Muscle layer of duodenum (tissue), 2 donors: Measurements from ENCODE around the gene EFCC1.

Source experiments
- H3K27ac ChIP-seq: one replicate; pipeline ENCODE4 v1.7.0; 2013; ENCODE audit warnings: mild to moderate bottlenecking, low read length
- H3K27me3 ChIP-seq: one replicate; pipeline ENCODE4 v1.7.0; 2013; ENCODE audit warnings: low read depth, mild to moderate bottlenecking, control low read depth, low read length
- H3K36me3 ChIP-seq, 2 donors: one replicate each; pipeline ENCODE4 v1.7.0; 2013; ENCODE audit warnings: low read length in 2 of 2, control low read depth in 1 of 2, mild to moderate bottlenecking in 1 of 2; ENCODE audit not compliant: insufficient read depth in 2 of 2, control insufficient read depth in 1 of 2
- H3K4me1 ChIP-seq, 2 donors: one replicate each; pipeline ENCODE4 v1.7.0; 2013; ENCODE audit warnings: low read length in 2 of 2, mild to moderate bottlenecking in 2 of 2, control low read depth in 1 of 2, moderate library complexity in 1 of 2; ENCODE audit not compliant: insufficient read depth in 2 of 2, control insufficient read depth in 1 of 2
- H3K4me3 ChIP-seq, 2 donors: one replicate each; pipeline ENCODE4 v1.7.0; 2013; ENCODE audit warnings: low read length in 2 of 2, low read depth in 1 of 2, mild to moderate bottlenecking in 1 of 2
- H3K9me3 ChIP-seq, 2 donors: one replicate each; pipeline ENCODE4 v1.7.0; 2013; ENCODE audit warnings: low read length in 2 of 2, control low read depth in 1 of 2, mild to moderate bottlenecking in 1 of 2; ENCODE audit not compliant: control insufficient read depth in 1 of 2
- donor health status: healthy.

Gene EFCC1

DNA sequence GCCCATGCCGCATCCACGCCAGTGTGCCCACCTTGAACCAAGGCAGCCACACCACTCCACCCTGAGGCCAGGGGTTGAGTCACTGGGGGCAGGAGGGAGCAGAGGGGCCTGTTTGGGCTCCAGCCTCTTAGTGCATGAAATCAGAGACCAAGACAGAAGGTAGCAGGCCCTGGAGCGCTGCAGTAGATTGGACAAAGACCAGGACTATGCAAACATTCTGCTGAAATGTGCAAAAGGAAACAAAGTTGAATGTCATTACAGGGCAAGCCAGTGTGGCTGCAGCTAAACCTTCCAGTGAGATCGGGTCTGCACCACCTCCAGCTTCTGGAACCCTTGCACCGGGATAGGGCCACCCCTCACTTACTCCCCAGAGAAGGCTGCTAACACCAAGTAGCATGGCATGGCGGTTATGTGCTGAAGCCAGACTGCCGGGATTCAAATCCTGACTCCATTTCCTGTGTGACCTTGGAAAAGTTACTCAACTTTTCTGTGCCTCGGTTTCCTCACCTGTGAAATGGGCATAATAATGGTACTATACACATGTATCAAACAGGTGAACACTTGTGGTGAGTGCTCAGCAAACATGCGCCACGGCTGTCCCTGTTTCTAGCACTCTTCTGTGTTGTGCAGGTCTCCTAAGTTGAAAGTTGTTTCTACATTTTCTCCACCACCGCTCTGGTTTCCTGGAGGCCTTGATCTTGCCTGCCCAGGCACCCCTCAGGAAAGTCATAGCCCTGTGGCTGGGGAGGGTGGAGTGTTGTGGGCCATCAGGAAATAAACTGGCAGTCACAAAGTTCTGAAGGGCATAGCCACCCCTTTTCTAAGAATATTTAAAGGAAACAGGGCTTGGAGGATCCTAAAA, 34.5 kb downstream of the EFCC1 start:
- Histone ChIP-seq H3K27me3 (no peaks in the 10 kb centered on the region), H3K4me1 (peaks cover 0 to 31% of the 10 kb centered on the region in 2 donors), H3K9me3 (no peaks in the 10 kb centered on the region), H3K4me3 (no peak overlapping the region), H3K36me3 (peaks cover 0 to 7% of the 10 kb centered on the region in 2 donors), H3K27ac (no peak overlapping the region)

DNA sequence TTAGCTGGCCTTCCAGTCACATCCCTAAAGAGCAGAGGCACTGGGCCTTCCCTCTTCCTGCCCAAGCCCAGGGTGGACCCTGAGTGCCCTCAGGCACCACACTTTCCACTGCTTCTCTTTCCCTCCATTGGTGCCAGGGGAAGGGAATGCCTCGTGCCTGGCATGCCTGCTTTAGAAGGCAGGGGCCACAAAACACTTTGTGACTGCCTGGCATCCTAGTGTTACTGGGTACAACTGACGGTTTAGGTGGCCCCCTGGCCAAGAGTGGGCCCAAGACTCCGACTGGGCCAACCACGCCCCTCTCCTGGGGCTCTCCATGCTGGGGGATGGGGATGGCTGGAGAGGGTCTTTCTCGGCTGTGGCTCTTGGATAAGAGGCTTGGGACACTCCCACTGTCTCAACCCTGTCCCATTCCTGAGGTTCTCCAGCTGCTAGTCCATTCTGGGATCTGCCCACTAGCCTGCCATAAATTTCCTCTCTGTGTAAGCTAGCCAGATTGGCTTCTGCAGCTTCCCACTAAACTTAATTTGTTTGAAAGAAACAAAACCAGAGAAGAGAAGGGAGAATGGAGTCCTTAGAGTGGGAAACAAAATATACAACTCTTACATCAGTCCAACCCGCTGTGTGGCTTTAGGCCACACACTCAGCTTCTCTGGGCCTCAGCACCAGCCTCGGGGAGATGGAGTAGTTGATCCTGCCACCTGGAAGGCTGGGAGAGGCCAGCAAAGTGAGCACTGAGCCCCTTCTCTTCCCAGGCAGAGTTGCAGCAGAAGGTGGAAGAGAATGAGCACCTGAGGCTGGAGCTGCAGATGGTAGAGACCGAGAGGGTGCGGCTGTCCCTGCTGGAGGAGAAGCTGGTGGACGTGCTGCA, 35.4 kb downstream of the EFCC1 start:
- peaks cover 0 to 31% of the 10 kb centered on the region in 2 donors for H3K4me1 ChIP-seq
- H3K9me3 ChIP-seq: no peaks in the 10 kb centered on the region
- peaks cover 0 to 7% of the 10 kb centered on the region in 2 donors for H3K36me3 ChIP-seq
- H3K27ac ChIP-seq: no peak overlapping the region
- H3K4me3 ChIP-seq: no peak overlapping the region
- H3K27me3 ChIP-seq: no peaks in the 10 kb centered on the region

DNA sequence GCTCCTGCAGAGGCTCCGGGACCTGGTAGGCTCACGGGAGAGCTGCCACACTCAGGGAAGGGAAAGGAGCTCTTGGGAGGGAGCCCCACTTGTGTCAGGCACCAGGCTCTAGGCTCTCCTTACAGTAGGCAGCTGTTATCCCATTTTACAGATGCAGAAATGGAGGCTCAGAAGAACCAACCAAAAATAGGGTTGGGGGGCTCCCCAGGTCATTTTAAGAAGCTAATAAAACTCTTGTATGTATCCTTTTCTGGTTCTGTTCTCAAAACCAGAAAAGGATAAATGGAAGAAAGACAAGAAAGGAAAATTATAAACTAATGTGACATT, 36.0 kb downstream of the EFCC1 start:
- no peak overlapping the region for H3K27ac ChIP-seq

DNA sequence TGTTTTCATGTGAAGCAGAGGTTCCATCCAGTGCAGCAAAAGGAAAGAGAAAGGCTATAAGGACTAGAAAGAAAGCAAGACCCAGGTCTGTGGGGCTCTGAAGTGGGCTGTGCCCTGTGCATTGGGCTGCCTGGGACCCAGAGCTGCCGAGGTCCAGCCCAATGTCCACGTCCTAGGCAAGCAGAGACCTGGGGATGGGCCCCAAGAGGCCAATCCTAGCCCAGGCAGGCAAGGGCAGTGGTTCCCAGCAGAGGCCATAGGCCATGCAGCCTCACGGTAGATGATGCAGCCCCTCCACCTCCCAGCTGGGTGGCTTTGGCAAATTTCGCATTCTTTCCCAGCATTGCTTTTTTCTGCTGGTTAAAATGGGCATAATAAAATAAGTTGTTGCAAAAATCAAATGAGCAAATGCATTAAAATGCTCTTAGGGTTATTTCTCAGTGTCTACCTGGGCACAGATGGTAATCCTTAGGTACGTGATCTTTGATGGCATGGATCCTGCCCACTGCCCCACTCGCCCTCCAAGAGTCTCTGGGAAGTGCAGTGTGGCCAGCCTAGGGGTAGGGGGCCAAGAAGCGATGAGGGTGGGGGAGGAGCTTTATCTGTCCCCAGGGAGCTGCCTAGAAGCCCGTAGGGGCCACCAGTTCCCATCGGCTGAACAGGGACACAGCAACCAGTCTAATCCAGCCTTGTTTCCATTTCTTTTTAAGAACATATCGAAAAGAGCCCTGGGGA, 37.2 kb downstream of the EFCC1 start:
- no peaks in the 10 kb centered on the region for H3K9me3 ChIP-seq
- H3K27me3 ChIP-seq: no peaks in the 10 kb centered on the region
- H3K27ac ChIP-seq: no peak overlapping the region
- H3K36me3 ChIP-seq: peaks cover 0 to 7% of the 10 kb centered on the region in 2 donors
- peaks cover 0 to 26% of the 10 kb centered on the region in 2 donors for H3K4me1 ChIP-seq
- no peak overlapping the region for H3K4me3 ChIP-seq

More for the DNA sequence above, 36.0 kb downstream of the EFCC1 start:
- no peaks in the 10 kb centered on the region for H3K9me3 ChIP-seq
- H3K4me1 ChIP-seq: peaks cover 0 to 26% of the 10 kb centered on the region in 2 donors
- no peaks in the 10 kb centered on the region for H3K27me3 ChIP-seq
- peaks cover 0 to 7% of the 10 kb centered on the region in 2 donors for H3K36me3 ChIP-seq
- H3K4me3 ChIP-seq: no peak overlapping the region

DNA sequence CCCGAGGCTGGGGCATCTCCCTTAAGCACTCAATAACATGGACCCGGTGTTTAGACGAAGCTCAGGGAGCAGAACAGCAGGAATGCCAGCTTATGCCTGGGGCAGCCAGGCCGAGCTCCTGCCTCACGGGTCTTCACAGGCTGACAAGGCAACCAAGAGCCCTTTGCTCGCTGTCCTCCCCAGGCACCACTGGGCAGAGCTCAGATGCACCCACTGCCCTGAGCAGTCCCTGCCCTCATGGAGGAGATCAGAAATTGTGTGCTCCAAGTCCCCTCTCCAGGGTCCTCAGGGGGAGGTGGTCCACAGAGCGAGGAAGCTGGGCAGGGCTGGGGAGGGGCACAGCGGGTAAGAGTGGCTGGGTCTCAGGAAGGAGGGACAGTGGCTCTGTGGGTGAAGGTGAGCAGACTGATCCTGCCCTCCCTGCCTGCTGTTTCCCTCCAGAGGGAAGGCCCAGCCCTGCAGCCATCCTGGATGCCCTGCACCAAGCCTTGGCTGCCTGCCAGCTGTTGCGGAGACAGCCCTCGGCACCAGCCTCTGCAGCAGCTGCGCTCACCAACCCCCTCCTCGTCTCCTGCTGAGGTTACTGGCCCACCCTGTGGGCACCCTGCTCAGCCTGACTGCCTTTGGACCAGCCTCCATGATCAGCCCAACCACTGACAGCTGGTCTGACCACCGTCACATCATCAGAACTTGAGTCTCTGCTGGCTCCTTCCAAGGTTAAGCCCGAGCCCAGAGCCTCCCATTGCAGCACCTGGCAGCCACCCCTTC, 38.4 kb downstream of the EFCC1 start:
- peaks cover 0 to 7% of the 10 kb centered on the region in 2 donors for H3K36me3 ChIP-seq
- H3K27me3 ChIP-seq: no peaks in the 10 kb centered on the region
- H3K4me3 ChIP-seq: no peak overlapping the region
- no peaks in the 10 kb centered on the region for H3K9me3 ChIP-seq
- no peak overlapping the region for H3K27ac ChIP-seq
- peaks cover 0 to 22% of the 10 kb centered on the region in 2 donors for H3K4me1 ChIP-seq

DNA sequence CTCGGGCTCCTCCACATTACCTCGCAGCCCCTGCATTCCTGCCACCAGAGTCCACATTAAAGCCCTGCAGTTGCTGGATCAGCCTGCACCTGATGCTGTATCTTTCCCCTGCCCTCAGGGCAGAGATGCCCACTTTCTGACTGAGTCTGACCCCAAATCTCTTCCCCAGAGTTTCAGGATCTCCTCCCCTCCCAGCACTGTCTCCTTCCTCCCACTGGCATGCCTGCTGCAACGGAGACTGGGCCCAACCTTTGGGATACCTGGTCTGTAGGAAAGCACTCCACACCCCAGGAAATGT, 38.9 kb downstream of the EFCC1 start:
- Histone ChIP-seq H3K27ac (no peak overlapping the region), H3K36me3 (peaks cover 0 to 7% of the 10 kb centered on the region in 2 donors), H3K4me1 (peaks cover 0 to 17% of the 10 kb centered on the region in 2 donors), H3K4me3 (no peak overlapping the region), H3K27me3 (no peaks in the 10 kb centered on the region), H3K9me3 (peaks cover 0 to 3% of the 10 kb centered on the region in 2 donors)

DNA sequence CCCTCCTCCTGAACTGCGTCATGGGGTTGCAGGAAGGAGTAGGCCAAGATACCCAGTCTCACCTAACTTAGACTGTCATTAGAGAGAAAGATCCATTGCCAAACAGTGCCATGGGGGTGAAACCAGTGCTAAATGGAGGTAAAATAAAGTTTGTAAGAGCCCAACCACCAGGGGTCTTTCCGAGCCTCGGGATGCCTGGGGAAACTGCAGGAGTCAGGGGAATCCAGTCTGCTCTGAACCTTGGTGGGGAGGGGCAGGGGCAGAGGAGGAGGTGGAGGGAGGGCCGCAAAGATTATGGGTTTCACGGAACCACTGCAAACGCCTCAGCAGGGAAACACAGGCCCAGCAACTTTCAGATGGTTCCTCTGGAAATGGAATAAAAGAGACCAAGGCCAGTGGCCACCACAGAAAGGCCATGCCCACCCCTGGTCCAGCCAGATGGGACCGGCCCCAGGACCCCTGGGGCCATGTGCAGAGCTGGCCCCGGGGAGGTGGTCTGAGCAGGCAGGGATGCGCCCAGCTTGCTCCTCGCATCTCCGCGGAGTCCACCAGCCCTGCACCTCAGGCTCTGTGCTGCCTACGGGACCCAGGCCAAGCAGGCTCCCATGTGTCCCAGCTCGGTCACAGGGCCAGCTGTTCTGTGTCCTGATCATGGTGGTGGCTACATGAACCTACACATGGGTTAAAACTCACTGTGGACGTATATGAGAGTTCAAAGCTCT, 39.6 kb downstream of the EFCC1 start:
- Histone ChIP-seq H3K27me3 (peaks cover 1% of the 10 kb centered on the region), H3K4me1 (peaks cover 0 to 12% of the 10 kb centered on the region in 2 donors), H3K4me3 (no peak overlapping the region), H3K36me3 (peaks cover 0 to 7% of the 10 kb centered on the region in 2 donors), H3K9me3 (peaks cover 0 to 3% of the 10 kb centered on the region in 2 donors), H3K27ac (no peak overlapping the region)

DNA sequence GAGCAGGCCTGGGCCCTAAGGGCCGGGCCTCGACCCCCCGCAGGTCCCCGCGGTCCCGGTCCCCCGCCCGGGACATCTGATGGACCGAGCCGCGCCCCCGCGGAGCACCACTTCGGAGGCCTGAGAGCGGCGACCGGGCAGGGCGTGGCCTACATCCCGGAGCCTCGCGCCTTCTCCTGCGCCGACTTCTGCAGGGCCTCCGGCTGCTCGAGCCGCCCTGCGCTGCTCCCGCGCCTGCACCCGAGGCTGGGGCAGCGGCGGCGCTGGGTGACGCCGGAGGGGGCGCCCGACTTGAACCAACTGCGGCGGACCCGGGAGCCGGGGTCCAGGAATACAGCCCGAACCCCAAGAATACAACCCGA, 44.6 kb downstream of the EFCC1 start:
- Histone ChIP-seq H3K27me3 (peaks cover 5% of the 10 kb centered on the region), H3K27ac (no peak overlapping the region), H3K4me1 (peaks cover 0 to 10% of the 10 kb centered on the region in 2 donors), H3K9me3 (peaks cover 4 to 9% of the 10 kb centered on the region in 2 donors), H3K36me3 (no peaks in the 10 kb centered on the region), H3K4me3 (peak overlapping the region in 1 of 2 donors; percentile 55)

DNA sequence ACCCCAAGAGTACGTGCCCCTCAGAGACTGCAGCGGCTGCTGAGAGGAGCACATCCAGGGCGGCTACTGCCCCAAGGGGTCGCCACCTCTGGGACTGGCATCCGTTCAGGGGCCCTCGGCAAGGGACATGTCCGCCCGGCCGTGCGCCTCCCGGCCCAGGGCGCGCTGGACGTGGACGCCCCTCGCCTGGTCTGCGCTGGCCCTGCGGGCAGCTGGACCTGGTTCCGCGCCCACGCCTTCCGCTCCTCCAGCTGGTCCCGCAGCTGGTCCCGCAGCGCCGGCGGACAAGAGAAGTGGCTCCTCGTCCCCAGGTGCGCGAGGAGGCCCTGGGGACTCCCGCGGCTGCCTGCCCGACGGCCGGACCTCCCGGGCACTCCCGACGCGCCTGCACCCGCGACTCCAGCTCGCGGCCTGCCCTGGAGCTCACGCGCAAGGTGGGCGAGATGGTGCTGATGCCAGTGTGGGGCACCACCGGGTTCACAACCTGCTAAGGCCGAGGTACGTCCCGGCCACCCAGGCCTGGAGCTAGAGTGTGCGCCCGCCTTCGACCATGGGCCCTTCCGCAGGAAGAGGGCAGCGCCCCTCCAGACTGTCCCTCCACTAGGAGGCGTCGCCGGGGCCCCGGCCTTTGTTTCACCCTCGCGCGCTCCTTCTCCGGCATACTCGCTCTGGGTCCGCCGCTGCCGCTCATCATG, 45.1 kb downstream of the EFCC1 start:
- peaks cover 0 to 10% of the 10 kb centered on the region in 2 donors for H3K4me1 ChIP-seq
- H3K4me3 ChIP-seq: peak overlapping the region in 1 of 2 donors; percentile 55
- H3K27ac ChIP-seq: no peak overlapping the region

More for the DNA sequence above, 45.1 kb downstream of the EFCC1 start:
- Histone ChIP-seq H3K36me3 (no peaks in the 10 kb centered on the region), H3K9me3 (peaks cover 4 to 9% of the 10 kb centered on the region in 2 donors), H3K27me3 (peaks cover 5% of the 10 kb centered on the region)
